Spleen (tissue), 11 donors: ENCODE results near the gene SMIM7. TPM values are rescaled to one million over a fixed set of nuclear protein-coding genes. Genes with fewer than 3 reads are reported as not detected.

Source experiments
- DNase-seq: peaks from one replicate; pipeline ENCODE4 v3.0.0-alpha.2; 2020
- H3K27ac ChIP-seq, 8 donors: fragments of 200-600 bp; sonication (generic) in 7 of 8; 1 replicate in 4 of 8; 2 replicates in 4 of 8; pipeline versions ENCODE4 v1.5.0 to v1.8.0; 2016 to 2021; ENCODE audit warnings: inconsistent platforms in 4 of 8, mild to moderate bottlenecking in 4 of 8, moderate library complexity in 1 of 8
- H3K27me3 ChIP-seq, 7 donors: fragments of 200-600 bp; sonication (generic) in 6 of 7; replicated peaks in 1 of 7; 1 replicate in 4 of 7; 2 replicates in 3 of 7; pipeline versions ENCODE4 v1.5.0 to v1.8.0; 2016 to 2021; ENCODE audit warnings: inconsistent platforms in 3 of 7, mild to moderate bottlenecking in 1 of 7
- H3K36me3 ChIP-seq, 6 donors: fragments of 200-600 bp; sonication (generic) in 5 of 6; 1 replicate in 4 of 6; 2 replicates in 2 of 6; pipeline versions ENCODE4 v1.5.0 to v1.8.0; 2016 to 2021; ENCODE audit warnings: inconsistent platforms in 2 of 6
- H3K4me1 ChIP-seq, 6 donors: fragments of 200-600 bp; sonication (generic) in 5 of 6; 1 replicate in 3 of 6; 2 replicates in 3 of 6; pipeline versions ENCODE4 v1.5.0 to v1.8.0; 2016 to 2021; ENCODE audit warnings: inconsistent platforms in 3 of 6
- H3K4me3 ChIP-seq, 8 donors: fragments of 200-600 bp; sonication (generic) in 7 of 8; 1 replicate in 4 of 8; 2 replicates in 4 of 8; pipeline versions ENCODE4 v1.5.0 to v1.8.0; 2016 to 2021; ENCODE audit warnings: inconsistent platforms in 4 of 8, mild to moderate bottlenecking in 4 of 8, moderate library complexity in 2 of 8
- H3K9me3 ChIP-seq, 8 donors: fragments of 200-600 bp; sonication (generic) in 7 of 8; 1 replicate in 4 of 8; 2 replicates in 4 of 8; pipeline versions ENCODE4 v1.5.0 to v1.8.0; 2016 to 2021; ENCODE audit warnings: inconsistent platforms in 4 of 8
- POLR2A ChIP-seq, 3 donors: fragments of 450-650 bp; IDR thresholded peaks; one replicate each; pipeline ENCODE4 v1.5.1; 2017; ENCODE audit warnings: antibody characterized with exemption in 3 of 3, mild to moderate bottlenecking in 1 of 3
- POLR2AphosphoS5 ChIP-seq, 3 donors: sonication (generic); formaldehyde crosslinking; IDR thresholded peaks; one replicate each; pipeline ENCODE4 v1.5.1; 2017; ENCODE audit warnings: antibody characterized with exemption in 3 of 3
- WGBS, 5 donors: extraction: QIAGEN DNeasy Blood & Tissue Kit in 3 of 5; methylation state at CpG; one replicate each; pipeline versions ENCODE4 v1.1.5 to v1.1.7; 2013 to 2018; 5-methylcytosine and 5-hydroxymethylcytosine counted together
- intact Hi-C: fragments of 100-400 bp; cut with DNase I; formaldehyde crosslinking; loops from one replicate; pipeline ENCODE4 v1.15.0; 2023; ENCODE audit warnings: low total_unique reads
- polyA plus RNA-seq, 3 donors: library from polyadenylated mRNA; stranded (reverse); fragments of 200-250 nt; gene quantifications; one replicate each; pipeline ENCODE4 v1.2.1, GENCODE V29; 2013
- total RNA-seq, 7 donors: library from RNA; depleted of rRNA in 3 of 7; stranded (reverse); fragments of >200 nt in 3 of 7; fragmentation: NEBNext Ultra II Directional in 4 of 7; extraction: Animal tissue kit (Norgen Biotek cat#: 25700) in 4 of 7; gene quantifications; one replicate each; pipeline versions ENCODE4 v1.1.0 to v1.2.1, GENCODE V29; 2016 to 2021
- TF ChIP-seq, protein P1 (sequence below), 11 experiments: fragments of 200-600 bp in 7 of 11; fragments of 450-650 bp in 4 of 11; sonication (generic) in 4 of 11; IDR thresholded peaks in 8 of 11; conservative IDR thresholded peaks in 3 of 11; 1 replicate in 7 of 11; 2 replicates in 4 of 11; pipeline versions ENCODE4 v1.4.0 to v1.8.0; 2016 to 2021; ENCODE audit warnings: antibody characterized with exemption in 11 of 11, inconsistent platforms in 4 of 11, mild to moderate bottlenecking in 1 of 11
- donor health status: healthy with polysubstance abuse.
- donor health status: DM: no; HTN: no; CAD: no; lungs with moderate emphysema.
- donor health status: DM: no; HTN: no; CAD: no.
- donor health status: Bipolar disorder and iron deficiency.
- donor health status: healthy.
- donor health status: DM: no; HTN: no; CAD: no.
- donor health status: DM: yes; HTN: yes; CAD: no.

The SMIM7 gene
- total and polyA plus RNA-seq, 10 donors: 57.3 to 95.4 (median 76.7) TPM

DNA sequence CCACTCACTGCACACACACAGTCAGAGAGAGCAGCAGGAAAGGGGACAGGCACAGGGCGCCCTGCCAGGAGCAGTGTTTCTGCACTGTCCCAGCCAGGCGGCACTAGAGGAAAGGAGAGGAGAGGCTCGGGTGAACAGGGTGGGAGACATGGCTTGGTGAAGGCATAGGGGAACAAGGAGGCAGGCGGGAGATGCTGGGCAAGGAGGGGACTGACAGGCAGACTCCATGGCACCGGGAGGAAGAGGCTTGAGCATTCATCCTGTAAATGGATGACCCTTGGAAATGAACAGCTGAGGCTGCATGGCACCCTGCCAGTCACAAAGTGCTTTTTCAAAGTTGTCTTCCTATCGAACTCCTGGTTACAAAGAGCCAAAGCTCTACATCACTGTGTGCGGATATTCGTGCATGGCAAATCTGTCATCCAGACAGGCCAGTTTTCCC is 54.4 kb downstream of the SMIM7 start:
- TF ChIP-seq POLR2A (IDR thresholded peaks at IDR 0.05) (no peak), POLR2AphosphoS5 (IDR thresholded peaks at IDR 0.05) (no peak)
- TF ChIP-seq, protein P1, sequence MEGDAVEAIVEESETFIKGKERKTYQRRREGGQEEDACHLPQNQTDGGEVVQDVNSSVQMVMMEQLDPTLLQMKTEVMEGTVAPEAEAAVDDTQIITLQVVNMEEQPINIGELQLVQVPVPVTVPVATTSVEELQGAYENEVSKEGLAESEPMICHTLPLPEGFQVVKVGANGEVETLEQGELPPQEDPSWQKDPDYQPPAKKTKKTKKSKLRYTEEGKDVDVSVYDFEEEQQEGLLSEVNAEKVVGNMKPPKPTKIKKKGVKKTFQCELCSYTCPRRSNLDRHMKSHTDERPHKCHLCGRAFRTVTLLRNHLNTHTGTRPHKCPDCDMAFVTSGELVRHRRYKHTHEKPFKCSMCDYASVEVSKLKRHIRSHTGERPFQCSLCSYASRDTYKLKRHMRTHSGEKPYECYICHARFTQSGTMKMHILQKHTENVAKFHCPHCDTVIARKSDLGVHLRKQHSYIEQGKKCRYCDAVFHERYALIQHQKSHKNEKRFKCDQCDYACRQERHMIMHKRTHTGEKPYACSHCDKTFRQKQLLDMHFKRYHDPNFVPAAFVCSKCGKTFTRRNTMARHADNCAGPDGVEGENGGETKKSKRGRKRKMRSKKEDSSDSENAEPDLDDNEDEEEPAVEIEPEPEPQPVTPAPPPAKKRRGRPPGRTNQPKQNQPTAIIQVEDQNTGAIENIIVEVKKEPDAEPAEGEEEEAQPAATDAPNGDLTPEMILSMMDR (IDR thresholded peaks at IDR 0.05 in 8 of 11, conservative IDR thresholded peaks at IDR 0.05 in 3 of 11): peak in 1 of 11 experiments; percentile 8
- Histone ChIP-seq H3K36me3 (peaks cover 0 to 24% (median 0%) of the 10 kb centered on the region in 6 donors), H3K4me3 (no peak overlapping the region), H3K4me1 (peaks cover 15 to 85% (median 57%) of the 10 kb centered on the region in 6 donors), H3K27ac (peak overlapping the region in 3 of 8 donors; percentile 7 to 58 (median 49)), H3K27me3 (no peaks in the 10 kb centered on the region), H3K9me3 (no peaks in the 10 kb centered on the region)
- intact Hi-C loops: no loop called here
- 43 to 74% (median 66%) methylated on average over 8 of the region's 8 CpGs for WGBS, 5 donors
- no peak for DNase-seq

DNA sequence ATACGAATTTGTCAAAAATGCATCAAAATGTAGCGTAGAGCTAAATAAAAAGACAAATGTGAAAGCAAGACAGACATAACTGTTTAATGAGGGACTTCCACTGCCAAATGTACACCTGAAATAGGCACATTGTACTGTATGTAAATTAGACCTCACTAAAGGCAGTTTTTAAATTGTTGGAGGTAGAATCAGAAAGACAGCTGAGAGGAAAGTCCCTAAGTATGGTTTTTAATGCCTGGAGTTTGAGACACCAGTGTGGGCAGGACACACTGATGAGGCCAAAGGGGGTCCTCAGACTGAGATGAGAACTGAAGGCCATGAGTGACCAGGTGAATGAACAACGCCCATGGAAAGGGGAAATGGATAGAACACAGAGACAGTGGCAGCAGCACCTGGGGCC is 54.8 kb downstream of the SMIM7 start:
- H3K4me1 ChIP-seq: peaks cover 15 to 85% (median 54%) of the 10 kb centered on the region in 6 donors
- intact Hi-C loops: no loop called here
- H3K4me3 ChIP-seq: no peak overlapping the region
- TF ChIP-seq POLR2A (IDR thresholded peaks at IDR 0.05): no peak
- TF ChIP-seq, protein P1 (IDR thresholded peaks at IDR 0.05 in 8 of 11, conservative IDR thresholded peaks at IDR 0.05 in 3 of 11): no peak
- TF ChIP-seq POLR2AphosphoS5 (IDR thresholded peaks at IDR 0.05): no peak
- H3K36me3 ChIP-seq: peaks cover 0 to 24% (median 0%) of the 10 kb centered on the region in 6 donors
- no peaks in the 10 kb centered on the region for H3K27me3 ChIP-seq
- H3K27ac ChIP-seq: peak overlapping the region in 3 of 8 donors; percentile 7 to 58 (median 49)
- 72 to 93% (median 75%) methylated on average over 3 of the region's 3 CpGs for WGBS, 5 donors
- no peak for DNase-seq
- no peaks in the 10 kb centered on the region for H3K9me3 ChIP-seq

DNA sequence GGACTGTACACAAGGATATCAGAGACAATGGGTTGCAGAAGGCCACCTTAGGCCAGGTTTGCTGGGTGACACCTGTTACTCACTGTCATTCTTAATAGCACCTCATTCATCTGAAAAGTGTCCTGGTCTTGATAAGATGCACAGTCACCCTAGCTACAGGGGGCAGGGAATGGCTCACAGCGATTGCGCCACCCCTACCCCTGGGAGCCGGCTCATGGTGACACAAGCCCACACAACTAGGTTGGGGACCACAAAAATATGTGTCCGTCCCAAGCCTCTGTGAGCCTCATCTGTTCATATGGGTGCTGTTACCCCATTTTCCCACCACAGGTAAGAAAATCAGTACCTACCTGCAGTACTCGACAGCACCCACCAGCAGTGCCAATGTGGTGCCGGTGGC is 55.3 kb downstream of the SMIM7 start:
- Histone ChIP-seq H3K27me3 (no peaks in the 10 kb centered on the region), H3K4me1 (peaks cover 12 to 85% (median 54%) of the 10 kb centered on the region in 6 donors), H3K9me3 (no peaks in the 10 kb centered on the region), H3K27ac (peak overlapping the region in 1 of 8 donors; percentile 58), H3K4me3 (no peak overlapping the region), H3K36me3 (peaks cover 0 to 24% (median 0%) of the 10 kb centered on the region in 6 donors)
- WGBS, 5 donors: 70 to 94% (median 86%) methylated on average over 3 to 6 of the region's 6 CpGs
- intact Hi-C loops: no loop called here
- TF ChIP-seq, protein P1 (IDR thresholded peaks at IDR 0.05 in 8 of 11, conservative IDR thresholded peaks at IDR 0.05 in 3 of 11): no peak
- TF ChIP-seq POLR2A (IDR thresholded peaks at IDR 0.05) (no peak), POLR2AphosphoS5 (IDR thresholded peaks at IDR 0.05) (no peak)
- DNase-seq: no peak

DNA sequence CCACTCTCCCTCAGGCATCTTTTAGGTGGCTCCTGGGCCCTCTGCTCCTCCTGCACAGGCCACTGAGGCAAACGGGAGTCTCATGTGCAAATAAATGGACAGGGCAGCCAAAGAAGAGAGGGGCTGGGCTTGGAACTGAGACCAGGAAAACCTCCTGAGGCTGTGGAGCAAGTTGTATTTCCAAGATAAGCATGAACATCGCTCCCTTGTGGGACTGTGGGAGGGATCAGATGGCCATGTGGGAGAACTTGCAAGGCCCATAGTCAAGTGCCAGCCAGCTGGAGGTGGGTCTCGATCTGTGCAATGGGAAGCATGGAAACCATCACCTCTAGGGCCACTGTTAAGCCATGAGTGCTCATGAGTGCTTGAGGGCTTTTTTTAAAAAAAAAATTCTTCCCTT is 56.9 kb downstream of the SMIM7 start:
- intact Hi-C loops: no loop called here
- H3K36me3 ChIP-seq: peaks cover 0 to 24% (median 0%) of the 10 kb centered on the region in 6 donors
- H3K4me1 ChIP-seq: peaks cover 5 to 83% (median 49%) of the 10 kb centered on the region in 6 donors

More for the DNA sequence above, 56.9 kb downstream of the SMIM7 start:
- H3K9me3 ChIP-seq: no peaks in the 10 kb centered on the region
- H3K27me3 ChIP-seq: no peaks in the 10 kb centered on the region
- TF ChIP-seq, protein P1 (IDR thresholded peaks at IDR 0.05 in 8 of 11, conservative IDR thresholded peaks at IDR 0.05 in 3 of 11): no peak
- TF ChIP-seq POLR2AphosphoS5 (IDR thresholded peaks at IDR 0.05) (no peak), POLR2A (IDR thresholded peaks at IDR 0.05) (no peak)
- DNase-seq: no peak
- 75 to 92% (median 90%) methylated on average over 3 of the region's 3 CpGs for WGBS, 5 donors
- H3K27ac ChIP-seq: no peak overlapping the region
- no peak overlapping the region for H3K4me3 ChIP-seq
